Uterus (tissue), 4 donors: ENCODE measurements around the gene LGALS3. TPM values are rescaled to one million over a fixed set of nuclear protein-coding genes. Genes with fewer than 3 reads are reported as not detected.

Experiments
- DNase-seq, 2 donors: peaks; one replicate each; pipeline ENCODE4 v3.0.0-alpha.2; 2019 to 2020
- H3K27ac ChIP-seq, 2 donors: fragments of 200-600 bp; sonication (generic); 1 replicate in 1 of 2; 2 replicates in 1 of 2; pipeline ENCODE4 v1.5.1; 2016 to 2018
- H3K27me3 ChIP-seq, 2 donors: fragments of 200-600 bp; sonication (generic); one replicate each; pipeline ENCODE4 v1.5.1; 2018 to 2019; ENCODE audit warnings: control low read depth in 1 of 2
- H3K36me3 ChIP-seq, 2 donors: fragments of 200-600 bp; sonication (generic); one replicate each; pipeline ENCODE4 v1.5.1; 2019; ENCODE audit warnings: control low read depth in 1 of 2
- H3K4me1 ChIP-seq, 2 donors: fragments of 200-600 bp; sonication (generic); one replicate each; pipeline ENCODE4 v1.5.1; 2018 to 2019; ENCODE audit warnings: control low read depth in 1 of 2
- H3K4me3 ChIP-seq, 2 donors: fragments of 200-600 bp; sonication (generic); 1 replicate in 1 of 2; 2 replicates in 1 of 2; pipeline ENCODE4 v1.5.1; 2018 to 2019; ENCODE audit warnings: mild to moderate bottlenecking in 1 of 2
- H3K9me3 ChIP-seq, 2 donors: fragments of 200-600 bp; sonication (generic); one replicate each; pipeline ENCODE4 v1.5.1; 2019; ENCODE audit warnings: control low read depth in 1 of 2
- POLR2A ChIP-seq, 2 donors: fragments of 450-650 bp; IDR thresholded peaks; one replicate each; pipeline ENCODE4 v1.6.1; 2016; ENCODE audit warnings: antibody characterized with exemption in 2 of 2, mild to moderate bottlenecking in 1 of 2, moderate library complexity in 1 of 2
- intact Hi-C: fragments of 100-400 bp; cut with DNase I; formaldehyde crosslinking; loops from one replicate; pipeline ENCODE4 v1.15.1; 2023; ENCODE audit warnings: low total_unique reads
- total RNA-seq, 4 donors: library from RNA; depleted of rRNA in 3 of 4; stranded (reverse); fragments of >200 nt in 3 of 4; gene quantifications; one replicate each; pipeline versions ENCODE4 v1.1.0 to v1.2.4, GENCODE V29; 2014 to 2023
- TF ChIP-seq, protein P1 (sequence below), 4 experiments: fragments of 200-600 bp in 2 of 4; fragments of 450-650 bp in 2 of 4; sonication (generic) in 2 of 4; IDR thresholded peaks; one replicate each; pipeline ENCODE4 v1.5.1; 2016 to 2019; ENCODE audit warnings: antibody characterized with exemption in 4 of 4, mild to moderate bottlenecking in 2 of 4, moderate library complexity in 1 of 4
- donor health status: DM: yes; HTN: yes; CAD: no.

LGALS3 gene
- total RNA-seq, 4 donors from 2014 or later = 71.9 to 486 (median 216) TPM

DNA sequence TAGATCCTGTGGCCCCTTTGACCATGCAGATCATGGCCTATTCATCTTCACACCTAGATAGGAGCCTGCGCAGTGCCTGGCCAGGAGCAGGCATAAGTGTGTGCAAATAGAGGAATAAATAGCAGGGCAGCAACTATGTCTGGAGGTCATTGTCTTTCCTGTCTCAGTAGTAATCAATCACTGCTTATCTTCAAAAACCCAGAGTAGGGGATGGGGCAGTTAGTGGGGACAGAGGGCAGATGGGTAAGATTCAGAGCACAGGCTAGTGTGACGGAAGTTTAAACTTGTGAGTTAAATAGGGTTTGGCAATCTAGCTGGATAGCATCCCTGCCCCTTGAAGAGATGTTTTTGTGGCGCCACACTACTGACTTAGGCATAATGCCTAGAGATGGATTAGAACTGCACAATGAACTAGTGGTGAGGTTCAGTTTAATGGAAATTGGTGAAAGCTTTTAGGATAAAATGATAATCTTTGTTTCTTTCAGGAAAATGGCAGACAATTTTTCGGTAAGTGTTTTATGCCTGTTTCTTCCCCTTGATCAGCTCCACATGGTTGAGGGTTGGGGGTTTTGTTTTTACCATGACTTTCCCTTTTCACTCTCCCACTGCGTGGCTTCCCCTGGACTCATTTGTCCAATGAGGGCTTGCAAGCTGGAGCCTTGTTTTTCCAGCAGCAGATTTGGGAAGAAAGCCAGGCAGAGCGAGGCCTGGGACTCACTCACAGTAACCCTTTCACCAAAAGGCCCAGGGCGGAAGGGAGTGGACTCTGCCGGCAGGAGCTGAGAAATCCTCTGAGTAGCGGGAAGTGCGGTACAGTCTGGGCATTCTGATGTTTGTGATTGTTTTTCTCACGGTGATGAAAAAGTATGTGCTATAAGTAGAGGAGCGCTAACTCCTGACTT, 8.1 kb downstream of the LGALS3 start:
- Histone ChIP-seq H3K9me3 (no peaks in the 10 kb centered on the region), H3K27ac (peak overlapping the region; percentile 80 to 84), H3K4me3 (peak overlapping the region; percentile 3 to 10), H3K36me3 (no peaks in the 10 kb centered on the region), H3K27me3 (no peaks in the 10 kb centered on the region), H3K4me1 (peaks cover 0 to 28% of the 10 kb centered on the region in 2 donors)
- peak; percentile 80 to 89 for DNase-seq
- peak in 1 of 2 donors; percentile 10 for TF ChIP-seq POLR2A (IDR thresholded peaks at IDR 0.05)
- TF ChIP-seq, protein P1, sequence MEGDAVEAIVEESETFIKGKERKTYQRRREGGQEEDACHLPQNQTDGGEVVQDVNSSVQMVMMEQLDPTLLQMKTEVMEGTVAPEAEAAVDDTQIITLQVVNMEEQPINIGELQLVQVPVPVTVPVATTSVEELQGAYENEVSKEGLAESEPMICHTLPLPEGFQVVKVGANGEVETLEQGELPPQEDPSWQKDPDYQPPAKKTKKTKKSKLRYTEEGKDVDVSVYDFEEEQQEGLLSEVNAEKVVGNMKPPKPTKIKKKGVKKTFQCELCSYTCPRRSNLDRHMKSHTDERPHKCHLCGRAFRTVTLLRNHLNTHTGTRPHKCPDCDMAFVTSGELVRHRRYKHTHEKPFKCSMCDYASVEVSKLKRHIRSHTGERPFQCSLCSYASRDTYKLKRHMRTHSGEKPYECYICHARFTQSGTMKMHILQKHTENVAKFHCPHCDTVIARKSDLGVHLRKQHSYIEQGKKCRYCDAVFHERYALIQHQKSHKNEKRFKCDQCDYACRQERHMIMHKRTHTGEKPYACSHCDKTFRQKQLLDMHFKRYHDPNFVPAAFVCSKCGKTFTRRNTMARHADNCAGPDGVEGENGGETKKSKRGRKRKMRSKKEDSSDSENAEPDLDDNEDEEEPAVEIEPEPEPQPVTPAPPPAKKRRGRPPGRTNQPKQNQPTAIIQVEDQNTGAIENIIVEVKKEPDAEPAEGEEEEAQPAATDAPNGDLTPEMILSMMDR (IDR thresholded peaks at IDR 0.05) = peak in 2 of 4 experiments; percentile 23 to 39
- intact Hi-C loops = no loop called here

- Histone ChIP-seq H3K27me3 (no peaks in the 10 kb centered on the region), H3K4me1 (peaks cover 0 to 28% of the 10 kb centered on the region in 2 donors), H3K36me3 (no peaks in the 10 kb centered on the region), H3K4me3 (no peak overlapping the region), H3K27ac (peak overlapping the region; percentile 80 to 84), H3K9me3 (no peaks in the 10 kb centered on the region)
- TF ChIP-seq POLR2A (IDR thresholded peaks at IDR 0.05) = no peak
- TF ChIP-seq, protein P1 (IDR thresholded peaks at IDR 0.05) = no peak
- no peak for DNase-seq
- intact Hi-C loops = no loop called here
Measured at GRCh38 chr14:55138091-55138490, 9.0 kb downstream of the LGALS3 start.

DNA sequence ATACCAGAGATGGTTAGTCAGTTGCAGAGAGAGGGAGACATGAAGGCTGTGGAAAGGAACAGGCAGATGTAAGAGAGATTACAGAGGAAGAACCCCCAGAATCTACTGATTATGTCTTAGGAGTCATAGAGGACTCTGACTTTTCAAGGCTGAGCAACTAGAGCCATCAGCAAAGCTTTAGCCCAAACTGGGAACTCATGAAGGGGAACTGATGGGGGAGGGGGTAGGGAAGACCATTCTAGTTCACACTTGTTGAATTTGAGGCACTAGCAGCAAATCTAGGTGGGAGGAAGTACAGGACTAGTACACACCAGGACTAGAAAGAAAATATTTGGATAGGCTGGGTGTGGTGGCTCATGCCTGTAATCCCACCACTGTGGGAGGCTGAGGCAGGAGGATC, 10.1 kb downstream of the LGALS3 start:
- TF ChIP-seq POLR2A (IDR thresholded peaks at IDR 0.05) = no peak
- TF ChIP-seq, protein P1 (IDR thresholded peaks at IDR 0.05) = no peak
- no peaks in the 10 kb centered on the region for H3K27me3 ChIP-seq
- DNase-seq = no peak
- intact Hi-C loops = no loop called here
- no peak overlapping the region for H3K4me3 ChIP-seq
- H3K4me1 ChIP-seq = peaks cover 0 to 24% of the 10 kb centered on the region in 2 donors
- no peaks in the 10 kb centered on the region for H3K36me3 ChIP-seq
- no peaks in the 10 kb centered on the region for H3K9me3 ChIP-seq
- peak overlapping the region; percentile 2 to 30 for H3K27ac ChIP-seq

DNA sequence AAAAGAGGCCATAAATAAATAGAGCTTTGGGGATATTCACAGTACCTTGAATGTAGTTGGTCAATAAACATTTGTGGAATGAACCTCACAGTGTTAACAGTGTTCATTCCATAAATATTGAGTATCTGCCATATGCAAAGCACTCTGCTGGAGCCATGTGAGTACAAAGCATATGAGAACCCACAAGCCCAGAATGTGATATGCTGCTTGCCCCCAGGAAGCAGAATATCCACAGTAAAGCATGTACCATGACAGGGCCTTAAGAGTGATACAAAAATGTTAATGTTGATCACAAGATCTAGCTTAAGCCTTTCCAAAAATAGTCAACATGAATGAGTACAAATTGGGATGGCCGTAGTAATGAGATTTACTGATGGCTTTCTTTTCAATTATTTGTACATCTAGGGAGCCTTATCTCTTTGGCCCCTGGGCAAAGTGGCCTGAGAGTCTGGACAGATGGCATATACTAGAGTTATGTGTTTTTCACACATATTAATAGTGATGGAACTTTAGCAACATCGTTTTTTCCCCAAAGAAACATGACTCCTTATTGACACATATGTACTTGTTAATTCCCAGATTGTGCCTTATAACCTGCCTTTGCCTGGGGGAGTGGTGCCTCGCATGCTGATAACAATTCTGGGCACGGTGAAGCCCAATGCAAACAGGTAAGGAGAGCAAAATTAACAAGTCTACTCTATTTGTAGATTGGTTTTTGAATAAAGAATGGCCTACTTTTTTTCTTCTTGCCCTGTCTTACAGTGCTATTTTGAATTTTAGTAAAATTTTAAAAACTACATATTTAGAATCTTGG, 10.9 kb downstream of the LGALS3 start:
- no peak for TF ChIP-seq POLR2A (IDR thresholded peaks at IDR 0.05)
- TF ChIP-seq, protein P1 (IDR thresholded peaks at IDR 0.05) = no peak
- peaks cover 0 to 16% of the 10 kb centered on the region in 2 donors for H3K4me1 ChIP-seq
- intact Hi-C loops = no loop called here
- H3K36me3 ChIP-seq = no peaks in the 10 kb centered on the region
- peak overlapping the region in 1 of 2 donors; percentile 2 for H3K27ac ChIP-seq
- no peak overlapping the region for H3K4me3 ChIP-seq
- no peak for DNase-seq
- no peaks in the 10 kb centered on the region for H3K27me3 ChIP-seq
- no peaks in the 10 kb centered on the region for H3K9me3 ChIP-seq
